ENCODE measurements around the gene ZNF280D. TPM values are rescaled to one million over a fixed set of nuclear protein-coding genes. Genes with fewer than 3 reads are reported as not detected.

Gene ZNF280D
- total and polyA plus RNA-seq, 2 of the 4 experiments (the other 2 are of a cell fraction): 8.3 to 21.0 TPM

DNA sequence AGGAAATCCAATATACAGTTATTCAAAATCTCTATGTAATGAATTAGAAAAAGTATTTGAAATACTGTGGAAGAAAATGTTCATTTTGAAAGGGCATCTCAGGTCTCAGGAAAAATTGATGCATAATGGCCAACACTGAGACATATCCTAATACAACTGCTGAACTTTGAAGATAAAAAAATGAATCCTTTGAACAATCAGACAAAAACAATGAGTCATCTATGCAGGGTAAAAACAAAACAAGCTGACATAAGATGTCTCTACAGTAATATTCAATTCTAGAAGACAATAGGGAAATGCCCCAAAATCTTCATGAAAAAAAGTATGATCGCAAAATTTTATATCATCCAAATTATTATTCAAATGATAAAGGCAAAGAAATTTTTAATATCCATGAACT lies 34.0 kb upstream of the ZNF280D start:
- no peaks in the 10 kb centered on the region for H3K36me3 ChIP-seq (ENCODE audit: control insufficient read depth, insufficient read depth, low read length)
- no peaks in the 10 kb centered on the region for H3K79me1 ChIP-seq (ENCODE audit: low read depth in 1 of 2, low read length in 2 of 2)
- no peak overlapping the region for H2BK15ac ChIP-seq (ENCODE audit: low read depth, low read length)
- H3K27me3 ChIP-seq (ENCODE audit: control insufficient read depth, insufficient read depth, low read length): no peaks in the 10 kb centered on the region
- no peak overlapping the region for H2AK9ac ChIP-seq (replicated peaks; ENCODE audit: low read depth, low read length, poor library complexity)
- H2BK5ac ChIP-seq (ENCODE audit: low read depth, low read length, poor library complexity, severe bottlenecking): no peak overlapping the region
- H4K20me1 ChIP-seq (ENCODE audit: insufficient read depth, low read length): no peaks in the 10 kb centered on the region
- H3K4me2 ChIP-seq (ENCODE audit: low read depth, low read length): no peak overlapping the region
- no peak overlapping the region for H3K9ac ChIP-seq (ENCODE audit: low read depth, low read length)
- no peak overlapping the region for H3K14ac ChIP-seq (replicated peaks; ENCODE audit: low read depth, low read length)
- H2BK20ac ChIP-seq (ENCODE audit: low read depth, low read length): no peak overlapping the region
- peaks cover 11% of the 10 kb centered on the region for H3K9me1 ChIP-seq (ENCODE audit: insufficient read depth, low read length)
- H2BK120ac ChIP-seq (ENCODE audit: low read depth, low read length): no peak overlapping the region
- no peak overlapping the region for H3K4me3 ChIP-seq (ENCODE audit: insufficient read depth, low read depth, low read length)
- ChIA-PET POLR2A (ENCODE audit: unreplicated experiment) (no interaction called here), CTCF (no interaction called here)
- no peak overlapping the region for H3K27ac ChIP-seq (ENCODE audit: insufficient read depth, low read length)
- no peak overlapping the region for H2AK5ac ChIP-seq (ENCODE audit: low read depth, low read length)
- no TSS peak for BruUV-seq (replicated peaks)
- no CpG with 5 or more reads among the region's 1 CpG for WGBS, 2 experiments (ENCODE audit: extremely low coverage in 2 of 2, insufficient read length in 1 of 2)
- H4K5ac ChIP-seq (ENCODE audit: low read depth, low read length): no peak overlapping the region
- H3K23ac ChIP-seq (ENCODE audit: low read depth, low read length): no peak overlapping the region
- peaks cover 5% of the 10 kb centered on the region; the same call in 1 of the 2 replicates for H3K4me1 ChIP-seq (ENCODE audit: control insufficient read depth, insufficient read depth, low read length)
- DNase-seq (no peak), ATAC-seq (ENCODE audit: low read depth) (no peak)
- H3K9me3 ChIP-seq (ENCODE audit: control insufficient read depth, insufficient read depth, low read length): no peaks in the 10 kb centered on the region
- H4K8ac ChIP-seq (ENCODE audit: low read depth in 2 of 2, low read length in 2 of 2): no peak overlapping the region
- no peak overlapping the region for H2AFZ ChIP-seq (replicated peaks; ENCODE audit: low read length, poor library complexity)
- no peak overlapping the region for H4K91ac ChIP-seq (ENCODE audit: insufficient read depth, low read depth, low read length)
- intact Hi-C loops (cut with micrococcal nuclease) (no loop called here), in situ Hi-C loops (cut with MboI; ENCODE audit: low sequenced_read_pairs) (no loop called here), dilution Hi-C loops (cut with HindIII; ENCODE audit: low sequenced_read_pairs, unreplicated experiment) (no loop called here)
- no peak for TF ChIP-seq MAZ (IDR thresholded peaks at IDR 0.05; ENCODE audit: borderline replicate concordance, low read depth, low read length)
- TF ChIP-seq CEBPB (IDR thresholded peaks at IDR 0.05; ENCODE audit: low read depth, low read length): no peak
- TF ChIP-seq, protein P1, sequence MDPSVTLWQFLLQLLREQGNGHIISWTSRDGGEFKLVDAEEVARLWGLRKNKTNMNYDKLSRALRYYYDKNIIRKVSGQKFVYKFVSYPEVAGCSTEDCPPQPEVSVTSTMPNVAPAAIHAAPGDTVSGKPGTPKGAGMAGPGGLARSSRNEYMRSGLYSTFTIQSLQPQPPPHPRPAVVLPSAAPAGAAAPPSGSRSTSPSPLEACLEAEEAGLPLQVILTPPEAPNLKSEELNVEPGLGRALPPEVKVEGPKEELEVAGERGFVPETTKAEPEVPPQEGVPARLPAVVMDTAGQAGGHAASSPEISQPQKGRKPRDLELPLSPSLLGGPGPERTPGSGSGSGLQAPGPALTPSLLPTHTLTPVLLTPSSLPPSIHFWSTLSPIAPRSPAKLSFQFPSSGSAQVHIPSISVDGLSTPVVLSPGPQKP (IDR thresholded peaks at IDR 0.05; ENCODE audit: borderline replicate concordance, low read depth, low read length): no peak
- no peak for TF ChIP-seq NFE2L2 (IDR thresholded peaks at IDR 0.05; ENCODE audit: low read depth, low read length)
- no peak for TF ChIP-seq SMC3 (IDR thresholded peaks at IDR 0.05; ENCODE audit: low read depth, low read length)
- TF ChIP-seq POLR2A (IDR thresholded peaks at IDR 0.05; ENCODE audit: low read depth, low read length): no peak
- no peak for TF ChIP-seq RAD21 (IDR thresholded peaks at IDR 0.05; ENCODE audit: low read length)
- TF ChIP-seq RCOR1 (IDR thresholded peaks at IDR 0.05; ENCODE audit: insufficient replicate concordance, low read length): no peak
- no peak for TF ChIP-seq FOS (IDR thresholded peaks at IDR 0.05; ENCODE audit: low read depth, low read length)
- no peak overlapping the region for H3K56ac ChIP-seq (ENCODE audit: extremely low read depth, insufficient read depth, low read length)
- no peak overlapping the region for H3K4ac ChIP-seq (ENCODE audit: low read depth, low read length)
- H3K18ac ChIP-seq (ENCODE audit: low read depth, low read length): no peak overlapping the region
